Measurements from ENCODE around the gene UBASH3A. TPM values are rescaled to one million over a fixed set of nuclear protein-coding genes. Genes with fewer than 3 reads are reported as not detected.

The UBASH3A gene
- total RNA-seq, 4 donors from 2014 or later, result 3.9 to 14.0 (median 5.3) TPM

DNA sequence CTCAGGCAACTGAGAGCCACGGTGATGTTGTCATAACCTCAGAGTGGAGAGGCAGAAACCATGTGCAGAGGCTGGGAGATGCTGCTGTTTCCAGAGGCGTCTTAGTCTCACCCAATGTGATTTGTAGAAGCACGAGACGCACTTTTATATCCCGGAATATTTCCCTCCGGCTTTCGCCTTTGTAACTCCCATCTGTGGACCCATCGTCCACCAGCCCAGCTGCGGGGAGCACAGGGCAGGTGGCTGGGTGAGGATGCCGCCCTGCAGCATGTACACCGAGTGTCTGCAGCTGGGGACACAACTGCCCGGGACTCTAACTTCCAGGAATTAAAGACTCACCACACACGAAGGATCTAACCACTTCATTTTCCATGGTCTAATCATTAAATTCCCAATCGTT lies 43.5 kb downstream of the UBASH3A start:
- TF ChIP-seq, protein P1, sequence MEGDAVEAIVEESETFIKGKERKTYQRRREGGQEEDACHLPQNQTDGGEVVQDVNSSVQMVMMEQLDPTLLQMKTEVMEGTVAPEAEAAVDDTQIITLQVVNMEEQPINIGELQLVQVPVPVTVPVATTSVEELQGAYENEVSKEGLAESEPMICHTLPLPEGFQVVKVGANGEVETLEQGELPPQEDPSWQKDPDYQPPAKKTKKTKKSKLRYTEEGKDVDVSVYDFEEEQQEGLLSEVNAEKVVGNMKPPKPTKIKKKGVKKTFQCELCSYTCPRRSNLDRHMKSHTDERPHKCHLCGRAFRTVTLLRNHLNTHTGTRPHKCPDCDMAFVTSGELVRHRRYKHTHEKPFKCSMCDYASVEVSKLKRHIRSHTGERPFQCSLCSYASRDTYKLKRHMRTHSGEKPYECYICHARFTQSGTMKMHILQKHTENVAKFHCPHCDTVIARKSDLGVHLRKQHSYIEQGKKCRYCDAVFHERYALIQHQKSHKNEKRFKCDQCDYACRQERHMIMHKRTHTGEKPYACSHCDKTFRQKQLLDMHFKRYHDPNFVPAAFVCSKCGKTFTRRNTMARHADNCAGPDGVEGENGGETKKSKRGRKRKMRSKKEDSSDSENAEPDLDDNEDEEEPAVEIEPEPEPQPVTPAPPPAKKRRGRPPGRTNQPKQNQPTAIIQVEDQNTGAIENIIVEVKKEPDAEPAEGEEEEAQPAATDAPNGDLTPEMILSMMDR (IDR thresholded peaks at IDR 0.05), result no peak
- TF ChIP-seq POLR2A (IDR thresholded peaks at IDR 0.05), result no peak
- H3K27me3 ChIP-seq, result no peaks in the 10 kb centered on the region
- DNase-seq, result peak in 1 of 3 donors; percentile 21
- no peaks in the 10 kb centered on the region for H3K36me3 ChIP-seq
- H3K4me3 ChIP-seq, result no peak overlapping the region
- H3K4me1 ChIP-seq, result peaks cover 0 to 4% (median 0%) of the 10 kb centered on the region in 4 donors
- no peak overlapping the region for H3K27ac ChIP-seq
- H3K9me3 ChIP-seq, result no peaks in the 10 kb centered on the region

DNA sequence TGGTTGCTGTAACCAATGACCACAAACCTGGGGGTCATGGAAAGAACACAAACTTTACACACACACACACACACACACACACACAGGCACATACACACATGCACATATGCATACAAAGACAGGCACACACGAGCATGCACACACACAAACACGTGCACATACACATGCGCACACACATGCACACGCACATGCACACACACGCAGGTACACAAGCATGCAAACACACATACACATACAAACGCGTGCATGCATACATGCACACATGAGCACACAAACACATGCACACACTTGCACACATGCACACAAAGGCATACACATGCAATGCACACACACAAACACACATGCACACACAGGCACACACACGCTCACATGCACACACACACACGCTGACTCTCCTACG lies 44.0 kb downstream of the UBASH3A start:
- peaks cover 0 to 4% (median 0%) of the 10 kb centered on the region in 4 donors for H3K4me1 ChIP-seq
- no peak overlapping the region for H3K27ac ChIP-seq

DNA sequence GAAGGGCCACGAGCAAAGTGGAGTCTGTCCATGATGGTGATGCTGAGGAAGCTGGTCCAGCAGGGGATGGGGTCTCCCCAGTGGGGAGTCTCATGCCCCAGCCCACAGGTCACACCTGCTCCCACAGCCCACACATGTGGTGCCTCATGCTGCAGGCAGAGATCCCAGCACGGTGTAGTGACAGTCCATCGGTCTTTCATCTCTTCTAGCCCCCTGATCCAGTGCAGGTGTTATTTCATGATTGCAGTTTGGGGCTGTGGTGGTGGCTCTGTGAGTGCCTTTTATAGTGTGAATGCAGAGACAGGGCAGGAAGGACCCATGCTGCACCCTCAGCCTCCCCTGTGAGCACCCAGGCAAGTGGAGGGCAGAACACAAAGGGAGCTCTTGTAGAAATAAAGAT lies 45.0 kb downstream of the UBASH3A start:
- Histone ChIP-seq H3K4me3 (no peak overlapping the region), H3K4me1 (peaks cover 0 to 6% (median 1%) of the 10 kb centered on the region in 4 donors), H3K27ac (no peak overlapping the region), H3K9me3 (no peaks in the 10 kb centered on the region), H3K36me3 (no peaks in the 10 kb centered on the region), H3K27me3 (no peaks in the 10 kb centered on the region)
- TF ChIP-seq, protein P1 (IDR thresholded peaks at IDR 0.05), result no peak
- no peak for TF ChIP-seq POLR2A (IDR thresholded peaks at IDR 0.05)
- DNase-seq, result peak in 1 of 3 donors; percentile 35

More for the DNA sequence above, 44.0 kb downstream of the UBASH3A start:
- no peaks in the 10 kb centered on the region for H3K9me3 ChIP-seq
- H3K27me3 ChIP-seq, result no peaks in the 10 kb centered on the region
- no peak for TF ChIP-seq POLR2A (IDR thresholded peaks at IDR 0.05)
- TF ChIP-seq, protein P1 (IDR thresholded peaks at IDR 0.05), result no peak
- DNase-seq, result peak in 1 of 3 donors; percentile 15
- H3K4me3 ChIP-seq, result no peak overlapping the region
- no peaks in the 10 kb centered on the region for H3K36me3 ChIP-seq

DNA sequence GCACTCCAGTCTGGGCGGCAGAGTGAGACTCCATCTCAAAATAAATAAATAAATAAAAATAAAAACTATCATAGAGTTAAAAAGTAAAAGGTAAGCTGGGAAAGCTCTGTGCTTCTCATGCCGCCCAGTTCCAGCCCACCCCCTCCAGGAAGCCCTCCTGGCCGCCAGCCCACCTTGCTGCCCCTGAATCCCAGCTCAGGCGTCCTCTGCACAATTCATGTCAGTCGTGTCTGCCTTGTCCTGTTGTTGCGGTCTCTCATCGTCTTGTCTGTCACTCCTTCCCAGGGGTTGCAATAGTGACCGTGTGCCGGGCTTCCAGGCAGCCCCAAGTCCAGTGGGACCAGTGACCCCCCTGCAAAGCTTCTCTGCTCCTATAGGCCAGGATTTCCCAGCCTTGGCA lies 48.2 kb downstream of the UBASH3A start:
- TF ChIP-seq POLR2A (IDR thresholded peaks at IDR 0.05), result no peak
- Histone ChIP-seq H3K9me3 (no peaks in the 10 kb centered on the region), H3K4me1 (peaks cover 0 to 15% (median 1%) of the 10 kb centered on the region in 4 donors), H3K27ac (no peak overlapping the region), H3K27me3 (no peaks in the 10 kb centered on the region), H3K36me3 (no peaks in the 10 kb centered on the region), H3K4me3 (no peak overlapping the region)
- peak in 1 of 3 donors; percentile 32 for DNase-seq

DNA sequence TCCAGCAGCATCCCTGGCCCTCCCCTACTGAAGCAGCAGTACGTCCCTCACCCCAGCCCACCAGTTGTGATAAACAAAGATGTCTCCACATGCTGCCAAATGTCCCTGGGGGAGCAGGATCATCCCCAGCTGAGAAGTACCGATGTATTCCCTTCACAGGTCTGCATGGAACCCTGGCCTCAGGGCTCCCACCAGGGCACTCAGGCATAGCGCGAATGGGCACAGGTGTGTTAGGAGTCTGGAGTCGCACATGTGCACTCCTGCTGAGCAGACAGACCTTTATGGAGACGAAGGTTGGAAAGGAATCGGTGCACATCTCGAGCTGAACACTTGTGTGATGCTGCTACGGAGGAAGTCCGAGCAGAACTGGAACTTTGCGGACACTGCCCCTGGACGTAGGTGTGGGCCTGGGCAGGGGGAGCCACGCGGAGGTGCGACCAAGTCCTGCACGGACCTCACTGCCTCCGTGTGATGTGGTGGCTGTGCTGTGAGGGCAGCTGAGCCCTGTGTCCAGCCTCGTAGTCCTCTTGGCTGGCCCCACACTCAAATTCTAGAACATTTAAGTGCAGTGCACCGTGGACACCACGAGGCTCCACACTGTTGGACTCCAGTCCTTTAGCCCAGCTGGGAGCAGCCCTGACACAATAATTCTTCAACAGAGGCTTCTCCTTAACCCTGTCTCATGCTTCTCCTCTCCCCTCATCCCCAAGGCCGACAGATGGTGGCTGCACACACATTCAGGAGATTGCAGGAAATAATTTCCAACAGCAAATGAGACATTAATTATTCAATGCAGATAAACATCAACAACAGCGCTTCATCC lies 48.9 kb downstream of the UBASH3A start:
- DNase-seq, result peak in 1 of 3 donors; percentile 39
- no peak for TF ChIP-seq POLR2A (IDR thresholded peaks at IDR 0.05)
- TF ChIP-seq, protein P1 (IDR thresholded peaks at IDR 0.05), result no peak
- H3K4me1 ChIP-seq, result peaks cover 0 to 20% (median 1%) of the 10 kb centered on the region in 4 donors
- H3K27ac ChIP-seq, result no peak overlapping the region
- H3K9me3 ChIP-seq, result no peaks in the 10 kb centered on the region
- H3K4me3 ChIP-seq, result no peak overlapping the region
- no peaks in the 10 kb centered on the region for H3K27me3 ChIP-seq
- no peaks in the 10 kb centered on the region for H3K36me3 ChIP-seq

DNA sequence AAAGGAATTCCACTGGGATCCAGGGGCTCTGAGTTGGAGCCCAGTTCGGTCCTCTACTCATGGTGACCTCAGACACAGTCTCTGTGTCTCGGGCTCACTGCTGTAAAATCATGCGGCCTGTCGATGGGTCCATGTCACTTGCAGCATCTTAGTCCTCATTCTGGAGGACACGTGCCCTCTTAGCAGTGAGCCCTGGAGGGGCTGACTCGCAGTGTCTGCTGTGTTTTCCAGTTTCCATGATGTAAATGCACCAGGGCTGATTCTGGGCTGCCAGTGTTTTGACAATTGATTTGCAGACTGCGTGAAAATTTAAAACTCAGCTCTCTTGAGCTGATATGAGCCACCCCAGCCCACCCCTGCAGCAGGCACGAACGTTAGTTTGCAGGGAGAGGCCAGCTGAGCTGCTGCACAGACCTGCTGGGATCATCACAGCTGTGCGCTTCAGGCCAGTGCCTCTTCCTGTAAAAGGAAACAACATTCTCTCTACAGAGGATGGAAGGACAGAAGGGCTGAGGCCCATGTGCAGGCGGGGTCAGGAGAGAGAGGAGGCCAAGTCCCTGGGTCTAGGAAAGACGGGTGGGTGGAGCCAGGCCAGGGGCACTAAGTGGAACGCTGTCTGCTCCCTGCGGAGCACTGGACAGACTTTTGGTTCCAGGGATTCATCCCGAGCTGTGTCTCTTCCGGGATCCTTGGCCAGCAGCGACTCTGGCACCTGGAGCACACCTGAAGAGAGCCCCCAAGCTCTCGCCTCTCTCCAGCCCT lies 49.7 kb downstream of the UBASH3A start:
- Histone ChIP-seq H3K4me3 (no peak overlapping the region), H3K27me3 (no peaks in the 10 kb centered on the region), H3K9me3 (no peaks in the 10 kb centered on the region), H3K4me1 (peaks cover 0 to 25% (median 1%) of the 10 kb centered on the region in 4 donors), H3K27ac (peak overlapping the region in 1 of 4 donors; percentile 27), H3K36me3 (no peaks in the 10 kb centered on the region)
- no peak for TF ChIP-seq POLR2A (IDR thresholded peaks at IDR 0.05)
- TF ChIP-seq, protein P1 (IDR thresholded peaks at IDR 0.05), result no peak
- DNase-seq, result peak in 1 of 3 donors; percentile 54

Data from Peyer's patch (tissue), 4 donors.